ENCODE measurements around the gene HPSE. TPM values are rescaled to one million over a fixed set of nuclear protein-coding genes. Genes with fewer than 3 reads are reported as not detected.
"Not testable (repeated sequence)": the region's sequence is repeated elsewhere in the genome, so short reads cannot be mapped to it uniquely, and the experiment has no call there.

The HPSE gene
- total and polyA plus RNA-seq, 2 experiments from 2014 or later = 2.2 to 2.9 TPM

DNA sequence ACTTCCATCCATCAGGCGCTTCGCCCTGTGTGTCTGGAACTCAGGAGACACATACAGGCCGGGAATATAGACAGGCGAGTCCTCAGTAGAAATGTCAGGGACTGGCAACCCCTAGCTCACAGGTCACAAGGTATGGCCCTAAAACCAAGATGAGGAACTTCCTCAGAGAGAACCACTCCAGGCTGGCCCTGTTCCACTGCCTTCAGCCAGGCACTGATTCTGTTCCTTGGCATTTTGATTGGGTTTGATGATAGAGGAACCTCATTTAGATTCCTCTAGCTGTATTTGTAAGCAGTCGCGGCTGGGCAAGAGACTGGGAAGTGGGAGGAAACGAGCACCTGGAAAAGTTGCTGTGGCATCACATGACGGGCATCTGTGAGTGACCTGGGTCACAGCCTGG, 8.1 kb downstream of the HPSE start:
- H3K9me3 Mint-ChIP-seq = no peaks in the 10 kb centered on the region
- Histone ChIP-seq H3K79me2 (replicated peaks; ENCODE audit: insufficient read depth) (no peaks in the 10 kb centered on the region), H3K9me2 (ENCODE audit: insufficient read depth) (no peaks in the 10 kb centered on the region), H3K27me3 (ENCODE audit: insufficient read depth) (no peaks in the 10 kb centered on the region), H3K4me3 (no peak overlapping the region), H4K20me1 (replicated peaks; ENCODE audit: insufficient read depth) (no peaks in the 10 kb centered on the region), H3K4me1 (ENCODE audit: insufficient read depth) (no peaks in the 10 kb centered on the region), H3K36me3 (ENCODE audit: insufficient read depth) (no peaks in the 10 kb centered on the region), H3F3A (replicated peaks; ENCODE audit: low read depth) (no peaks in the 10 kb centered on the region), H2AFZ (no peak overlapping the region), H3K27ac (ENCODE audit: low read depth) (no peak overlapping the region), H3K4me2 (no peak overlapping the region)
- DNase-seq (ENCODE audit: low spot score) (no peak), ATAC-seq (no peak)
- H3K4me3 Mint-ChIP-seq = no peak overlapping the region
- no peak for TF ChIP-seq CREB1 (CRISPR knock-in tag; IDR thresholded peaks at IDR 0.05; ENCODE audit: low read depth)
- TF ChIP-seq, protein P1, sequence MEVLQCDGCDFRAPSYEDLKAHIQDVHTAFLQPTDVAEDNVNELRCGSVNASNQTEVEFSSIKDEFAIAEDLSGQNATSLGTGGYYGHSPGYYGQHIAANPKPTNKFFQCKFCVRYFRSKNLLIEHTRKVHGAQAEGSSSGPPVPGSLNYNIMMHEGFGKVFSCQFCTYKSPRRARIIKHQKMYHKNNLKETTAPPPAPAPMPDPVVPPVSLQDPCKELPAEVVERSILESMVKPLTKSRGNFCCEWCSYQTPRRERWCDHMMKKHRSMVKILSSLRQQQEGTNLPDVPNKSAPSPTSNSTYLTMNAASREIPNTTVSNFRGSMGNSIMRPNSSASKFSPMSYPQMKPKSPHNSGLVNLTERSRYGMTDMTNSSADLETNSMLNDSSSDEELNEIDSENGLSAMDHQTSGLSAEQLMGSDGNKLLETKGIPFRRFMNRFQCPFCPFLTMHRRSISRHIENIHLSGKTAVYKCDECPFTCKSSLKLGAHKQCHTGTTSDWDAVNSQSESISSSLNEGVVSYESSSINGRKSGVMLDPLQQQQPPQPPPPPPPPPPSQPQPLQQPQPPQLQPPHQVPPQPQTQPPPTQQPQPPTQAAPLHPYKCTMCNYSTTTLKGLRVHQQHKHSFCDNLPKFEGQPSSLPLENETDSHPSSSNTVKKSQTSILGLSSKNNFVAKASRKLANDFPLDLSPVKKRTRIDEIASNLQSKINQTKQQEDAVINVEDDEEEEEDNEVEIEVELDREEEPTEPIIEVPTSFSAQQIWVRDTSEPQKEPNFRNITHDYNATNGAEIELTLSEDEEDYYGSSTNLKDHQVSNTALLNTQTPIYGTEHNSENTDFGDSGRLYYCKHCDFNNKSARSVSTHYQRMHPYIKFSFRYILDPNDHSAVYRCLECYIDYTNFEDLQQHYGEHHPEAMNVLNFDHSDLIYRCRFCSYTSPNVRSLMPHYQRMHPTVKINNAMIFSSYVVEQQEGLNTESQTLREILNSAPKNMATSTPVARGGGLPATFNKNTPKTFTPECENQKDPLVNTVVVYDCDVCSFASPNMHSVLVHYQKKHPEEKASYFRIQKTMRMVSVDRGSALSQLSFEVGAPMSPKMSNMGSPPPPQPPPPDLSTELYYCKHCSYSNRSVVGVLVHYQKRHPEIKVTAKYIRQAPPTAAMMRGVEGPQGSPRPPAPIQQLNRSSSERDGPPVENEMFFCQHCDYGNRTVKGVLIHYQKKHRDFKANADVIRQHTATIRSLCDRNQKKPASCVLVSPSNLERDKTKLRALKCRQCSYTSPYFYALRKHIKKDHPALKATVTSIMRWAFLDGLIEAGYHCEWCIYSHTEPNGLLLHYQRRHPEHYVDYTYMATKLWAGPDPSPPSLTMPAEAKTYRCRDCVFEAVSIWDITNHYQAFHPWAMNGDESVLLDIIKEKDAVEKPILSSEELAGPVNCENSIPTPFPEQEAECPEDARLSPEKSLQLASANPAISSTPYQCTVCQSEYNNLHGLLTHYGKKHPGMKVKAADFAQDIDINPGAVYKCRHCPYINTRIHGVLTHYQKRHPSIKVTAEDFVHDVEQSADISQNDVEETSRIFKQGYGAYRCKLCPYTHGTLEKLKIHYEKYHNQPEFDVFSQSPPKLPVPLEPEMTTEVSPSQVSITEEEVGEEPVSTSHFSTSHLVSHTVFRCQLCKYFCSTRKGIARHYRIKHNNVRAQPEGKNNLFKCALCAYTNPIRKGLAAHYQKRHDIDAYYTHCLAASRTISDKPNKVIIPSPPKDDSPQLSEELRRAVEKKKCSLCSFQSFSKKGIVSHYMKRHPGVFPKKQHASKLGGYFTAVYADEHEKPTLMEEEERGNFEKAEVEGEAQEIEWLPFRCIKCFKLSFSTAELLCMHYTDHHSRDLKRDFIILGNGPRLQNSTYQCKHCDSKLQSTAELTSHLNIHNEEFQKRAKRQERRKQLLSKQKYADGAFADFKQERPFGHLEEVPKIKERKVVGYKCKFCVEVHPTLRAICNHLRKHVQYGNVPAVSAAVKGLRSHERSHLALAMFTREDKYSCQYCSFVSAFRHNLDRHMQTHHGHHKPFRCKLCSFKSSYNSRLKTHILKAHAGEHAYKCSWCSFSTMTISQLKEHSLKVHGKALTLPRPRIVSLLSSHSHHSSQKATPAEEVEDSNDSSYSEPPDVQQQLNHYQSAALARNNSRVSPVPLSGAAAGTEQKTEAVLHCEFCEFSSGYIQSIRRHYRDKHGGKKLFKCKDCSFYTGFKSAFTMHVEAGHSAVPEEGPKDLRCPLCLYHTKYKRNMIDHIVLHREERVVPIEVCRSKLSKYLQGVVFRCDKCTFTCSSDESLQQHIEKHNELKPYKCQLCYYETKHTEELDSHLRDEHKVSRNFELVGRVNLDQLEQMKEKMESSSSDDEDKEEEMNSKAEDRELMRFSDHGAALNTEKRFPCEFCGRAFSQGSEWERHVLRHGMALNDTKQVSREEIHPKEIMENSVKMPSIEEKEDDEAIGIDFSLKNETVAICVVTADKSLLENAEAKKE (CRISPR knock-in tag; IDR thresholded peaks at IDR 0.05) = no peak
- no peak for TF ChIP-seq NANOG (IDR thresholded peaks at IDR 0.05; ENCODE audit: borderline replicate concordance)
- no peak for TF ChIP-seq EZH2 (IDR thresholded peaks at IDR 0.05; ENCODE audit: low read depth, unreplicated experiment)
- TF ChIP-seq REST (IDR thresholded peaks at IDR 0.05; ENCODE audit: unreplicated experiment) = no peak
- no peak for TF ChIP-seq EZH2phosphoT487 (IDR thresholded peaks at IDR 0.05; ENCODE audit: unreplicated experiment)
- no peak for TF ChIP-seq JUNB (IDR thresholded peaks at IDR 0.05; ENCODE audit: unreplicated experiment)
- no peak for TF ChIP-seq STAT1 (IDR thresholded peaks at IDR 0.05; ENCODE audit: unreplicated experiment)
- TF ChIP-seq ZNF114 (CRISPR knock-in tag; IDR thresholded peaks at IDR 0.05) = no peak
- TF ChIP-seq ZNF331 (CRISPR knock-in tag; IDR thresholded peaks at IDR 0.05; ENCODE audit: low read depth) = no peak
- TF ChIP-seq, protein P2, sequence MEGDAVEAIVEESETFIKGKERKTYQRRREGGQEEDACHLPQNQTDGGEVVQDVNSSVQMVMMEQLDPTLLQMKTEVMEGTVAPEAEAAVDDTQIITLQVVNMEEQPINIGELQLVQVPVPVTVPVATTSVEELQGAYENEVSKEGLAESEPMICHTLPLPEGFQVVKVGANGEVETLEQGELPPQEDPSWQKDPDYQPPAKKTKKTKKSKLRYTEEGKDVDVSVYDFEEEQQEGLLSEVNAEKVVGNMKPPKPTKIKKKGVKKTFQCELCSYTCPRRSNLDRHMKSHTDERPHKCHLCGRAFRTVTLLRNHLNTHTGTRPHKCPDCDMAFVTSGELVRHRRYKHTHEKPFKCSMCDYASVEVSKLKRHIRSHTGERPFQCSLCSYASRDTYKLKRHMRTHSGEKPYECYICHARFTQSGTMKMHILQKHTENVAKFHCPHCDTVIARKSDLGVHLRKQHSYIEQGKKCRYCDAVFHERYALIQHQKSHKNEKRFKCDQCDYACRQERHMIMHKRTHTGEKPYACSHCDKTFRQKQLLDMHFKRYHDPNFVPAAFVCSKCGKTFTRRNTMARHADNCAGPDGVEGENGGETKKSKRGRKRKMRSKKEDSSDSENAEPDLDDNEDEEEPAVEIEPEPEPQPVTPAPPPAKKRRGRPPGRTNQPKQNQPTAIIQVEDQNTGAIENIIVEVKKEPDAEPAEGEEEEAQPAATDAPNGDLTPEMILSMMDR (conservative IDR thresholded peaks at IDR 0.05; ENCODE audit: low read depth in 2 of 2) = no peak
- no peaks in the 10 kb centered on the region for H3K27me3 Mint-ChIP-seq (ENCODE audit: insufficient read depth, low read depth, poor library complexity)
- no peaks in the 10 kb centered on the region for H3K36me3 Mint-ChIP-seq (ENCODE audit: low read depth)
- peaks cover 11% of the 10 kb centered on the region for H3K4me1 Mint-ChIP-seq
- H3K27ac Mint-ChIP-seq = no peak overlapping the region

DNA sequence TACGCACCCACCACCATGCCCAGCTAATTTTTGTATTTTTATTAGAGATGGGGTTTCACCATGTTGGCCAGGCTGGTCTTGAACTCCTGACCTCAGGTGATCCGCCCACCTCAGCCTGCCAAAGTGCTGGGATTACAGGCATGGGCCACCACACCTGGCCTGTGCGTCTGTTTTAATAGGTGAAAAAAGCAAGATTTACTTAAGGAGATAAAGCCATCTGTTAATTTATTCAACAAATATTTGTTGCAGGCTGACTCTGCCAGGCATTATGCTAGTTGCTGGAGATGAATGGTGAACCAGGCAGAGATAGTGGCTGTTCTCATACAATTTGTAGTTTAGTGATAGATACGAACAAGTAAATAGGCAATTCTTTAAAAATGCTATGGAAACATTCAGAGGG, 9.3 kb downstream of the HPSE start:
- not testable (repeated sequence) for H3K79me2 ChIP-seq (replicated peaks; ENCODE audit: insufficient read depth); H3K27me3 Mint-ChIP-seq (ENCODE audit: insufficient read depth, low read depth, poor library complexity); H3K4me3 Mint-ChIP-seq; H3K9me2 ChIP-seq (ENCODE audit: insufficient read depth); H3K27ac ChIP-seq (ENCODE audit: low read depth); H3K4me3 ChIP-seq; H3K27ac Mint-ChIP-seq; H2AFZ ChIP-seq; H3K36me3 Mint-ChIP-seq (ENCODE audit: low read depth); H3K36me3 ChIP-seq (ENCODE audit: insufficient read depth); ATAC-seq; H3K4me2 ChIP-seq; H3K4me1 ChIP-seq (ENCODE audit: insufficient read depth); H3K9me3 Mint-ChIP-seq; H4K20me1 ChIP-seq (replicated peaks; ENCODE audit: insufficient read depth); H3K27me3 ChIP-seq (ENCODE audit: insufficient read depth); DNase-seq (ENCODE audit: low spot score); H3F3A ChIP-seq (replicated peaks; ENCODE audit: low read depth)
- peaks cover 11% of the 10 kb centered on the region for H3K4me1 Mint-ChIP-seq

Data from GM23338 (cell line).